Neural progenitor cell (in vitro differentiated cells): ENCODE data around the gene VIP. TPM values are rescaled to one million over a fixed set of nuclear protein-coding genes. Genes with fewer than 3 reads are reported as not detected.

Experiments used
- DNase-seq: peaks from one replicate; pipeline ENCODE4 v3.0.0-alpha.2; 2016; ENCODE audit warnings: low spot score
- H2AFZ ChIP-seq: fragments of 200-600 bp; sonication (generic); replicated peaks from 2 replicates; pipeline ENCODE4 v1.6.1; 2016; ENCODE audit warnings: antibody characterized with exemption
- H3F3A ChIP-seq: fragments of 200-600 bp; sonication (generic); 2 replicates; pipeline ENCODE4 v1.6.1; 2016; ENCODE audit warnings: antibody characterized with exemption, low read depth
- H3K27ac ChIP-seq: fragments of 200-600 bp; sonication (generic); 2 replicates; pipeline ENCODE4 v1.5.1; 2016; ENCODE audit warnings: mild to moderate bottlenecking
- H3K27me3 ChIP-seq: fragments of 200-600 bp; sonication (generic); 2 replicates; pipeline ENCODE4 v1.6.1; 2016; ENCODE audit warnings: mild to moderate bottlenecking, moderate library complexity
- H3K36me3 ChIP-seq: fragments of 200-600 bp; sonication (generic); 2 replicates; pipeline ENCODE4 v1.5.1; 2016
- H3K4me1 ChIP-seq: fragments of 200-600 bp; sonication (generic); 2 replicates; pipeline ENCODE4 v1.6.1; 2016; ENCODE audit warnings: mixed run types
- H3K4me2 ChIP-seq: fragments of 200-600 bp; sonication (generic); 2 replicates; pipeline ENCODE4 v1.6.1; 2016
- H3K4me3 ChIP-seq: fragments of 200-600 bp; sonication (generic); 2 replicates; pipeline ENCODE4 v1.5.1; 2016
- H3K79me2 ChIP-seq: fragments of 200-600 bp; sonication (generic); 2 replicates; pipeline ENCODE4 v1.6.1; 2016; ENCODE audit warnings: low read depth
- H3K9ac ChIP-seq: fragments of 200-600 bp; sonication (generic); 2 replicates; pipeline ENCODE4 v1.6.1; 2016
- H3K9me3 ChIP-seq: fragments of 200-600 bp; sonication (generic); 2 replicates; pipeline ENCODE4 v1.5.1; 2016; ENCODE audit warnings: low read depth
- H4K20me1 ChIP-seq: fragments of 200-600 bp; sonication (generic); 2 replicates; pipeline ENCODE4 v1.6.1; 2016; ENCODE audit warnings: low read depth
- H3K27ac Mint-ChIP-seq: 3 replicates; pipeline ENCODE4 v1.8.0; 2021; ENCODE audit warnings: mixed read lengths
- H3K27me3 Mint-ChIP-seq: 2 replicates; pipeline ENCODE4 v1.8.0; 2022; ENCODE audit warnings: low read depth, mild to moderate bottlenecking, inconsistent platforms, moderate library complexity, mixed read lengths; ENCODE audit not compliant: insufficient read depth
- H3K36me3 Mint-ChIP-seq: 3 replicates; pipeline ENCODE4 v1.8.0; 2021; ENCODE audit warnings: mixed read lengths
- H3K4me1 Mint-ChIP-seq: 3 replicates; pipeline ENCODE4 v1.8.0; 2021; ENCODE audit warnings: mixed read lengths
- H3K4me3 Mint-ChIP-seq: 3 replicates; pipeline ENCODE4 v1.8.0; 2021; ENCODE audit warnings: mild to moderate bottlenecking, moderate library complexity, mixed read lengths
- H3K9me3 Mint-ChIP-seq: 3 replicates; pipeline ENCODE4 v1.8.0; 2020; ENCODE audit warnings: mixed read lengths
- CTCF ChIP-seq: fragments of 200-600 bp; sonication (generic); IDR thresholded peaks from 2 replicates; pipeline ENCODE4 v1.5.1; 2017; ENCODE audit warnings: antibody characterized with exemption, mild to moderate bottlenecking
- EZH2 ChIP-seq: fragments of 200-600 bp; sonication (generic); IDR thresholded peaks from 2 replicates; pipeline ENCODE4 v1.6.1; 2017; ENCODE audit warnings: antibody characterized with exemption, mild to moderate bottlenecking, moderate library complexity
- EZH2phosphoT487 ChIP-seq: fragments of 200-600 bp; sonication (generic); IDR thresholded peaks from 2 replicates; pipeline ENCODE4 v1.6.1; 2017; ENCODE audit warnings: antibody characterized with exemption
- total RNA-seq: library from RNA; depleted of rRNA; stranded (reverse); fragments of >200 nt; gene quantifications from 2 replicates; pipeline ENCODE4 v1.2.3, GENCODE V29; 2015; ENCODE audit warnings: low replicate concordance

The VIP gene
- total RNA-seq, 1 donor from 2014 or later = not detected

GRCh38 chr6:152723398-152723797, 27.2 kb upstream of the VIP start:
- Mint-ChIP-seq H3K9me3 (no peaks in the 10 kb centered on the region), H3K27ac (no peak overlapping the region), H3K36me3 (no peaks in the 10 kb centered on the region), H3K4me3 (no peak overlapping the region), H3K27me3 (peaks cover 2% of the 10 kb centered on the region), H3K4me1 (no peaks in the 10 kb centered on the region)
- no peak for DNase-seq
- H3K4me1 ChIP-seq = no peaks in the 10 kb centered on the region
- no peaks in the 10 kb centered on the region for H3K27me3 ChIP-seq
- no peaks in the 10 kb centered on the region for H4K20me1 ChIP-seq
- H3K9ac ChIP-seq = no peak overlapping the region
- no peak overlapping the region for H3K4me2 ChIP-seq
- H3K9me3 ChIP-seq = no peaks in the 10 kb centered on the region
- no peak overlapping the region for H2AFZ ChIP-seq
- H3F3A ChIP-seq = no peaks in the 10 kb centered on the region
- TF ChIP-seq CTCF (no peak), EZH2phosphoT487 (no peak), EZH2 (no peak)
- no peaks in the 10 kb centered on the region for H3K36me3 ChIP-seq
- H3K4me3 ChIP-seq = no peak overlapping the region
- H3K27ac ChIP-seq = no peak overlapping the region
- H3K79me2 ChIP-seq = no peaks in the 10 kb centered on the region

GRCh38 chr6:152726313-152726712, 24.3 kb upstream of the VIP start:
- Histone ChIP-seq H3K36me3 (no peaks in the 10 kb centered on the region), H2AFZ (no peak overlapping the region), H3K9ac (no peak overlapping the region), H4K20me1 (no peaks in the 10 kb centered on the region), H3K4me1 (no peaks in the 10 kb centered on the region), H3K4me2 (no peak overlapping the region), H3K79me2 (no peaks in the 10 kb centered on the region), H3K4me3 (no peak overlapping the region), H3K27ac (no peak overlapping the region), H3K27me3 (no peaks in the 10 kb centered on the region), H3K9me3 (no peaks in the 10 kb centered on the region), H3F3A (no peaks in the 10 kb centered on the region)
- TF ChIP-seq EZH2phosphoT487 = no peak
- TF ChIP-seq EZH2 = no peak
- TF ChIP-seq CTCF = no peak
- no peak overlapping the region for H3K27ac Mint-ChIP-seq
- H3K36me3 Mint-ChIP-seq = no peaks in the 10 kb centered on the region
- H3K4me3 Mint-ChIP-seq = no peak overlapping the region
- H3K4me1 Mint-ChIP-seq = no peaks in the 10 kb centered on the region
- no peaks in the 10 kb centered on the region for H3K9me3 Mint-ChIP-seq
- DNase-seq = no peak
- H3K27me3 Mint-ChIP-seq = peaks cover 2% of the 10 kb centered on the region

GRCh38 chr6:152727507-152727906, 23.1 kb upstream of the VIP start:
- H3K27me3 ChIP-seq = no peaks in the 10 kb centered on the region
- no peak overlapping the region for H3K4me2 ChIP-seq
- no peaks in the 10 kb centered on the region for H3K4me1 ChIP-seq
- Mint-ChIP-seq H3K36me3 (no peaks in the 10 kb centered on the region), H3K4me1 (no peaks in the 10 kb centered on the region), H3K9me3 (no peaks in the 10 kb centered on the region), H3K27me3 (peaks cover 2% of the 10 kb centered on the region), H3K27ac (no peak overlapping the region), H3K4me3 (no peak overlapping the region)
- H3K9me3 ChIP-seq = peaks cover 4% of the 10 kb centered on the region
- H3K27ac ChIP-seq = no peak overlapping the region
- H3K79me2 ChIP-seq = no peaks in the 10 kb centered on the region
- H3K36me3 ChIP-seq = no peaks in the 10 kb centered on the region
- no peak overlapping the region for H3K4me3 ChIP-seq
- H3K9ac ChIP-seq = no peak overlapping the region
- peak; percentile 51 for TF ChIP-seq CTCF
- no peak for TF ChIP-seq EZH2
- H2AFZ ChIP-seq = no peak overlapping the region
- no peaks in the 10 kb centered on the region for H4K20me1 ChIP-seq
- DNase-seq = peak; percentile 50
- no peaks in the 10 kb centered on the region for H3F3A ChIP-seq

- Histone ChIP-seq H3K79me2 (no peaks in the 10 kb centered on the region), H3K4me2 (no peak overlapping the region), H3K4me3 (no peak overlapping the region), H2AFZ (no peak overlapping the region), H3K36me3 (no peaks in the 10 kb centered on the region), H3K27me3 (no peaks in the 10 kb centered on the region), H3F3A (no peaks in the 10 kb centered on the region), H4K20me1 (no peaks in the 10 kb centered on the region), H3K4me1 (peaks cover 7% of the 10 kb centered on the region), H3K9ac (no peak overlapping the region), H3K27ac (no peak overlapping the region), H3K9me3 (peaks cover 4% of the 10 kb centered on the region)
- H3K4me3 Mint-ChIP-seq = no peak overlapping the region
- no peaks in the 10 kb centered on the region for H3K27me3 Mint-ChIP-seq
- TF ChIP-seq EZH2 (no peak), EZH2phosphoT487 (no peak), CTCF (no peak)
- H3K9me3 Mint-ChIP-seq = no peaks in the 10 kb centered on the region
- H3K4me1 Mint-ChIP-seq = no peaks in the 10 kb centered on the region
- H3K27ac Mint-ChIP-seq = no peak overlapping the region
- no peak for DNase-seq
- H3K36me3 Mint-ChIP-seq = no peaks in the 10 kb centered on the region
These were observed 16.0 kb upstream of the VIP start for GRCh38 chr6:152734630-152735029.
